Measurements from ENCODE around the gene SYT6.

- TF ChIP-seq CTCF (IDR thresholded peaks at IDR 0.05) (no peak), POLR2A (IDR thresholded peaks at IDR 0.05) (no peak)
These were observed 36.0 kb downstream of the SYT6 start for GRCh38 chr1:114117654-114118053.

All from uterus (tissue), 2 donors.